ENCODE data around the gene SORD. TPM values are rescaled to one million over a fixed set of nuclear protein-coding genes. Genes with fewer than 3 reads are reported as not detected.

Gene SORD
- total and polyA plus RNA-seq, 2 donors (not counting 3 experiments of a cell fraction or from before 2014, with no cell fraction given), result 16.6 to 31.8 TPM

DNA sequence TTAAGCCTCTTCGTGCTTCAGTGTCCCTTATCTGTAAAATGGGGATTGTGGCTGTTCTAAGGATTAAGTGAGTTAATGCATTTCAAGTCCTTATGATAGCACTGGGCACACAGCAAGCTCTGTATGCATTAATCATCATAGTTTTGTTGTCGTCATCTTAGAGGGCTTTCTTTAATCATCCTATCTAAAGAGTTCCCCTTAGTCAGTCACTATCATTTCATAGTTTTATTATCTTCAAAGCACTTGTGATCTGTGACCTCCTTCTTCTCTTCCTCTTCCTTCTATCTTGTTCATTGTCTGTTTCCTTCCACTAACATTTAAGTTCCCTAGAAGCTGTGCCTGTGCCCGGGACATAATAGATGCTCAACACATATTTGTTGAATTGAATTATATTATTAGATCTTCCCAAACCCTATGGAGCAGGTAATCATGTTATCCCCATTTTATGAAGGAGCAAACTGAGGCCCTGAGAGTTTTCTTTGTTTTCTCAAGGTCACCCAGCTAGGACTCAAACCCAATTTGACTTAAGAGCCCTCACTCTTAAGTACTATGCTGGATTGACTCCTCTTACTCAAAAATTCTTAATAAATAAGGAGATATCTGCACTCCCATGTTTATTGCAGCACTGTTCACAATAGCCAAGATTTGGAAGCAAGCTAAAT lies 66.8 kb downstream of the SORD start:
- FAIRE-seq, result no peak
- no peak overlapping the region for H2AFZ ChIP-seq (ENCODE audit: low read depth, low read length)
- DNase-seq (ENCODE audit: low read depth, low spot score), result no peak
- BruUV-seq (replicated peaks), result no TSS peak
- H4K20me1 ChIP-seq (replicated peaks; ENCODE audit: control insufficient read depth, extremely low read depth, insufficient read depth, low read length), result no peaks in the 10 kb centered on the region
- no peak overlapping the region for H3K4me3 ChIP-seq (replicated peaks in 1 of 3; ENCODE audit: insufficient read depth in 1 of 3, low read depth in 1 of 3, low read length in 3 of 3)
- no peaks in the 10 kb centered on the region for H3K79me2 ChIP-seq (ENCODE audit: control insufficient read depth, insufficient read depth, low read length)
- H3K27ac ChIP-seq (ENCODE audit: insufficient read depth, low read depth, low read length), result no peak overlapping the region
- no peak overlapping the region for H3K4me2 ChIP-seq (ENCODE audit: insufficient read depth, low read length)
- intact Hi-C loops (cut with micrococcal nuclease), result no loop called here
- no peak overlapping the region for H3K9ac ChIP-seq (replicated peaks; ENCODE audit: extremely low read depth, insufficient read depth, low read length)
- no peaks in the 10 kb centered on the region for H3K9me3 ChIP-seq (replicated peaks; ENCODE audit: control insufficient read depth, insufficient read depth, low read length)
- H3K27me3 ChIP-seq (ENCODE audit: control insufficient read depth in 2 of 2, insufficient read depth in 2 of 2, low read length in 2 of 2), result peaks cover 29 to 37% of the 10 kb centered on the region in 2 experiments
- dilution Hi-C loops (cut with MboI; ENCODE audit: extremely low pct_ligation_motif_present, low sequenced_read_pairs), result no loop called here
- H3K9me1 ChIP-seq (replicated peaks; ENCODE audit: control insufficient read depth, extremely low read depth, insufficient read depth, low read length), result no peaks in the 10 kb centered on the region
- no peaks in the 10 kb centered on the region for H3K36me3 ChIP-seq (ENCODE audit: control insufficient read depth in 2 of 2, extremely low read depth in 1 of 2, insufficient read depth in 2 of 2, low read length in 2 of 2)
- TF ChIP-seq FOS (IDR thresholded peaks at IDR 0.05; ENCODE audit: borderline replicate concordance, insufficient read depth, low read length), result no peak
- CTCF ChIA-PET, result no interaction called here
- POLR2A ChIA-PET, result no interaction called here
- no peaks in the 10 kb centered on the region for H3K4me1 ChIP-seq (ENCODE audit: control insufficient read depth, extremely low read depth, insufficient read depth, low read length)

GRCh38 chr15:45091161-45091560 lies 68.2 kb downstream of the SORD start:
- no peaks in the 10 kb centered on the region for H3K9me1 ChIP-seq (replicated peaks; ENCODE audit: control insufficient read depth, extremely low read depth, insufficient read depth, low read length)
- no TSS peak for BruUV-seq (replicated peaks)
- no peak overlapping the region for H3K9ac ChIP-seq (replicated peaks; ENCODE audit: extremely low read depth, insufficient read depth, low read length)
- H3K9me3 ChIP-seq (replicated peaks; ENCODE audit: control insufficient read depth, insufficient read depth, low read length), result no peaks in the 10 kb centered on the region
- H4K20me1 ChIP-seq (replicated peaks; ENCODE audit: control insufficient read depth, extremely low read depth, insufficient read depth, low read length), result no peaks in the 10 kb centered on the region
- ChIA-PET CTCF (no interaction called here), POLR2A (no interaction called here)
- H2AFZ ChIP-seq (ENCODE audit: low read depth, low read length), result no peak overlapping the region
- DNase-seq (ENCODE audit: low read depth, low spot score) (no peak), FAIRE-seq (no peak)
- dilution Hi-C loops (cut with MboI; ENCODE audit: extremely low pct_ligation_motif_present, low sequenced_read_pairs), result no loop called here
- intact Hi-C loops (cut with micrococcal nuclease), result no loop called here
- H3K4me3 ChIP-seq (replicated peaks in 1 of 3; ENCODE audit: insufficient read depth in 1 of 3, low read depth in 1 of 3, low read length in 3 of 3), result no peak overlapping the region
- H3K36me3 ChIP-seq (ENCODE audit: control insufficient read depth in 2 of 2, extremely low read depth in 1 of 2, insufficient read depth in 2 of 2, low read length in 2 of 2), result no peaks in the 10 kb centered on the region
- H3K27me3 ChIP-seq (ENCODE audit: control insufficient read depth in 2 of 2, insufficient read depth in 2 of 2, low read length in 2 of 2), result peaks cover 28 to 33% of the 10 kb centered on the region in 2 experiments
- H3K27ac ChIP-seq (ENCODE audit: insufficient read depth, low read depth, low read length), result no peak overlapping the region
- no peaks in the 10 kb centered on the region for H3K4me1 ChIP-seq (ENCODE audit: control insufficient read depth, extremely low read depth, insufficient read depth, low read length)
- TF ChIP-seq EZH2 (IDR thresholded peaks at IDR 0.05; ENCODE audit: borderline replicate concordance, low read depth, low read length, severe bottlenecking) (no peak), POLR2AphosphoS5 (IDR thresholded peaks at IDR 0.05; ENCODE audit: insufficient read depth, low read depth, low read length) (no peak), CTCF (IDR thresholded peaks at IDR 0.05; ENCODE audit: extremely low read depth in 1 of 2, insufficient read depth in 1 of 2, low read depth in 1 of 2, low read length in 2 of 2) (no peak), JUN (IDR thresholded peaks at IDR 0.05; ENCODE audit: borderline replicate concordance, insufficient read depth, insufficient read length, low read depth) (no peak), POLR2A (IDR thresholded peaks at IDR 0.05; ENCODE audit: low read depth, low read length) (no peak), MYC (IDR thresholded peaks at IDR 0.05; ENCODE audit: low read depth, low read length) (no peak), GATA2 (IDR thresholded peaks at IDR 0.05; ENCODE audit: insufficient read depth, insufficient read length, low read depth, low read length) (no peak), FOS (IDR thresholded peaks at IDR 0.05; ENCODE audit: borderline replicate concordance, insufficient read depth, low read length) (no peak)
- TF ChIP-seq, protein P1, sequence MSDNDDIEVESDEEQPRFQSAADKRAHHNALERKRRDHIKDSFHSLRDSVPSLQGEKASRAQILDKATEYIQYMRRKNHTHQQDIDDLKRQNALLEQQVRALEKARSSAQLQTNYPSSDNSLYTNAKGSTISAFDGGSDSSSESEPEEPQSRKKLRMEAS (IDR thresholded peaks at IDR 0.05; ENCODE audit: insufficient read depth, insufficient read length), result no peak
- H3K4me2 ChIP-seq (ENCODE audit: insufficient read depth, low read length), result no peak overlapping the region
- no peaks in the 10 kb centered on the region for H3K79me2 ChIP-seq (ENCODE audit: control insufficient read depth, insufficient read depth, low read length)

All from endothelial cell of umbilical vein (primary cell).